Psoas muscle (tissue), 8 donors: Measurements from ENCODE around the gene TRMT11. TPM values are rescaled to one million over a fixed set of nuclear protein-coding genes. Genes with fewer than 3 reads are reported as not detected.

Experiments used
- ATAC-seq, 4 donors: fragments of 200-7000 bp; cut with Tn5 transposase; one replicate each; pipeline ENCODE4 v1.9.1; 2020; ENCODE audit warnings: moderate library complexity in 3 of 4, mild to moderate bottlenecking in 2 of 4
- DNase-seq, 2 donors: peaks; one replicate each; pipeline ENCODE4 v3.0.0-alpha.2; 2020
- H3K27ac ChIP-seq: fragments of 200-600 bp; one replicate; pipeline ENCODE4 v1.8.0; 2022
- H3K27me3 ChIP-seq, 3 donors: fragments of 200-600 bp in 1 of 3; one replicate each; pipeline versions ENCODE4 v1.6.1 to v1.8.0; 2013 to 2022; ENCODE audit warnings: low read length in 2 of 3, mild to moderate bottlenecking in 2 of 3, moderate library complexity in 1 of 3; ENCODE audit not compliant: insufficient read depth in 3 of 3
- H3K36me3 ChIP-seq, 2 donors: fragments of 200-600 bp in 1 of 2; one replicate each; pipeline versions ENCODE4 v1.6.1 to v1.8.0; 2013 to 2022; ENCODE audit warnings: low read depth in 1 of 2, mild to moderate bottlenecking in 1 of 2, moderate library complexity in 1 of 2; ENCODE audit not compliant: insufficient read depth in 1 of 2
- H3K4me1 ChIP-seq: fragments of 200-600 bp; one replicate; pipeline ENCODE4 v1.8.0; 2022
- H3K4me3 ChIP-seq: fragments of 200-600 bp; one replicate; pipeline ENCODE4 v1.8.0; 2022; ENCODE audit warnings: mild to moderate bottlenecking
- H3K9me3 ChIP-seq: fragments of 200-600 bp; one replicate; pipeline ENCODE4 v1.8.0; 2022
- WGBS, 3 donors: extraction: QIAGEN DNeasy Blood & Tissue Kit; methylation state at CpG; one replicate each; pipeline versions ENCODE4 v1.1.6 to v1.1.7; 2013; 5-methylcytosine and 5-hydroxymethylcytosine counted together
- intact Hi-C, 2 donors: fragments of 100-400 bp; cut with DNase I; formaldehyde crosslinking; loops; one replicate each; pipeline versions ENCODE4 v1.11.0 to v1.14.2; 2022
- polyA plus RNA-seq, 3 donors: library from polyadenylated mRNA; stranded (reverse); fragments of 200-250 nt; gene quantifications; one replicate each; pipeline ENCODE4 v1.2.3, GENCODE V29; 2013
- total RNA-seq, 4 donors: library from RNA; stranded (reverse); fragmentation: NEBNext Ultra II Directional in 2 of 4; extraction: Animal tissue kit (Norgen Biotek cat#: 25700) in 2 of 4; gene quantifications; one replicate each; pipeline versions ENCODE4 v1.2.1 to v1.2.4, GENCODE V29; 2021 to 2023
- TF ChIP-seq, protein P1 (sequence below): fragments of 200-600 bp; IDR thresholded peaks from one replicate; pipeline ENCODE4 v1.8.0; 2022; ENCODE audit warnings: antibody characterized with exemption
- donor health status: healthy with polysubstance abuse.
- donor health status: DM: no; HTN: no; CAD: no; lungs with moderate emphysema.
- donor health status: Bipolar disorder and iron deficiency.
- donor health status: healthy.
- donor health status: DM: yes; HTN: yes; CAD: no.
- donor health status: DM: no; HTN: no; CAD: no.
- donor health status: DM: no; HTN: no; CAD: no.
- donor health status: DM: yes; HTN: yes; CAD: no.

TRMT11 gene
- total and polyA plus RNA-seq, 7 donors = 4.1 to 9.3 (median 7.8) TPM

DNA sequence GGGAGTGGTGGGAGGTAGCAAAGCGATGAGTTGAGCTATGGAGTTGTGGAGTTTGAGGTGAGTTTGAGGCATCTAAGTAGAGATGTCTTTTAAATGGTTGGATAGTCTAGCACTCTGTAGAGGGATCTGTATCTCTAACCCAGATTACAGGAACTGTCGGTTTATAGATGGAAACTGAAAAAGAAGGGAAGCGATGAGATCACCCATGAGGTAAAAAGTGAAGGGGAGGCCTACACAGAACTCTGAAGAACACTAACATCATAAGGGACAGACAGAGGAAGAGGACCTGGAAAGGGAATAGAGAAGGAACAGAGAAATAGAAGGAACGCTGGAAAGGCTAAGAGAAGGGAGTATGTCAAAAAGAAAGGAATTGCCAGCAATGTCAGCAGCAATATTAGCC lies 27.3 kb upstream of the TRMT11 start:
- no peak for ATAC-seq
- Histone ChIP-seq H3K27ac (no peak overlapping the region), H3K4me3 (no peak overlapping the region), H3K9me3 (no peaks in the 10 kb centered on the region), H3K27me3 (no peaks in the 10 kb centered on the region), H3K4me1 (peaks cover 24% of the 10 kb centered on the region), H3K36me3 (peaks cover 0 to 9% of the 10 kb centered on the region in 2 donors)
- DNase-seq = no peak
- WGBS, 3 donors = 78 to 95% (median 93%) methylated on average over 4 of the region's 4 CpGs
- TF ChIP-seq, protein P1, sequence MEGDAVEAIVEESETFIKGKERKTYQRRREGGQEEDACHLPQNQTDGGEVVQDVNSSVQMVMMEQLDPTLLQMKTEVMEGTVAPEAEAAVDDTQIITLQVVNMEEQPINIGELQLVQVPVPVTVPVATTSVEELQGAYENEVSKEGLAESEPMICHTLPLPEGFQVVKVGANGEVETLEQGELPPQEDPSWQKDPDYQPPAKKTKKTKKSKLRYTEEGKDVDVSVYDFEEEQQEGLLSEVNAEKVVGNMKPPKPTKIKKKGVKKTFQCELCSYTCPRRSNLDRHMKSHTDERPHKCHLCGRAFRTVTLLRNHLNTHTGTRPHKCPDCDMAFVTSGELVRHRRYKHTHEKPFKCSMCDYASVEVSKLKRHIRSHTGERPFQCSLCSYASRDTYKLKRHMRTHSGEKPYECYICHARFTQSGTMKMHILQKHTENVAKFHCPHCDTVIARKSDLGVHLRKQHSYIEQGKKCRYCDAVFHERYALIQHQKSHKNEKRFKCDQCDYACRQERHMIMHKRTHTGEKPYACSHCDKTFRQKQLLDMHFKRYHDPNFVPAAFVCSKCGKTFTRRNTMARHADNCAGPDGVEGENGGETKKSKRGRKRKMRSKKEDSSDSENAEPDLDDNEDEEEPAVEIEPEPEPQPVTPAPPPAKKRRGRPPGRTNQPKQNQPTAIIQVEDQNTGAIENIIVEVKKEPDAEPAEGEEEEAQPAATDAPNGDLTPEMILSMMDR = no peak
- intact Hi-C loops = loop anchor here (2.0 to 10.0 kb wide), 6 partner anchors 42 to 652 kb away; partner anchors contain the start of gene NCOA7 (in 1 of the 2)

DNA sequence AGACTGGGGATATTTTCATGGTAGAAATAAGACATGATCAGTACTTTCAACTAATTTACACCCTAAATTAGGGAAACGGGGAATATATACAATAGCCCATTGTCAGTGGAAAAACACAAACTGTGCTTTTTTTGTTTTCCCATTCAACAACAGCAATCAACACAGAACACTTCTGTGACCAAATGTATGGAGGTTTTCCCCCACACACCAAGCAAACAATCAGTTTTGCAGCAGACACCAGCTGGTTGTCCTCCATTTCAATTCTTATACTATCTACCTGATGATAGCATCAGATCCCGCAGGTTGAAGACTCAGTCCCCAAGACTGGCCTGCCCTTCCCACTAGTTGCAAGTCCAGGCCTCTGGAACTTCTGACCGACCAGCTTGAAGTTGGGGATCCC lies 25.2 kb upstream of the TRMT11 start:
- Histone ChIP-seq H3K4me3 (no peak overlapping the region), H3K36me3 (peaks cover 0 to 9% of the 10 kb centered on the region in 2 donors), H3K27ac (no peak overlapping the region), H3K9me3 (no peaks in the 10 kb centered on the region), H3K4me1 (peaks cover 22% of the 10 kb centered on the region), H3K27me3 (no peaks in the 10 kb centered on the region)
- DNase-seq (no peak), ATAC-seq (no peak)
- 81 to 86% (median 82%) methylated on average over 3 of the region's 3 CpGs for WGBS, 3 donors
- TF ChIP-seq, protein P1 = no peak
- intact Hi-C loops = no loop called here

DNA sequence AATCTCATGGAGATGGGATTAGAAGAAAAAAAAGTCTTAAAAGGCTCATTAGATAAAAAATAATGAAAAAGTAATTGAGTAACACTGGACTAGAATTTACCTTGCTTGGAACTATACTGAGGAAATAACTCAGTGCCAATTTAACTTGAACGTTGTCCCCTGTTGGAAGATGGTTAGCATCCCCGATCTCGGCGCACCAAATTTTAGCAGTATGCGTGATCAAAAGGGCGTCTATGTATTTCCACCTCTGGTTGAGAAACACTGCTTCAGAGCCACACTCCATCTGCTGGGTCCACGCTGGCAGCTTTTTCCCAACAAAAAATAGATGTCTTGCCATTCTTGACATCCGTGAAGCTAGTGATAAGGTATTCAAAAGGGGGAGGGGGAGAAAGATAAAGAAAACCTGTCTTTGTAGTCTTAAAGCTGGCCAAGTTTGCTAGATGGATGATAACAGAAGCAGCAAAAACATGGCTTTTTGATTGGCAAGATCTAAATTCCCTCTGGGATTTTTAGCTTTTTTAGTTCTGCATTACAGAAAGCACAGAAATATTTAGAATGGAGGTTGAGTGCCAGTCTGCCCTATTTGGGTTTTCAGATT lies 23.3 kb upstream of the TRMT11 start:
- H3K9me3 ChIP-seq = no peaks in the 10 kb centered on the region
- 87 to 95% (median 89%) methylated on average over 8 of the region's 8 CpGs for WGBS, 3 donors
- intact Hi-C loops = no loop called here
- TF ChIP-seq, protein P1 = no peak
- ATAC-seq = no peak
- peaks cover 0 to 24% of the 10 kb centered on the region in 2 donors for H3K36me3 ChIP-seq
- no peak overlapping the region for H3K27ac ChIP-seq
- DNase-seq = no peak
- peaks cover 16% of the 10 kb centered on the region for H3K4me1 ChIP-seq
- H3K4me3 ChIP-seq = no peak overlapping the region
- H3K27me3 ChIP-seq = no peaks in the 10 kb centered on the region

DNA sequence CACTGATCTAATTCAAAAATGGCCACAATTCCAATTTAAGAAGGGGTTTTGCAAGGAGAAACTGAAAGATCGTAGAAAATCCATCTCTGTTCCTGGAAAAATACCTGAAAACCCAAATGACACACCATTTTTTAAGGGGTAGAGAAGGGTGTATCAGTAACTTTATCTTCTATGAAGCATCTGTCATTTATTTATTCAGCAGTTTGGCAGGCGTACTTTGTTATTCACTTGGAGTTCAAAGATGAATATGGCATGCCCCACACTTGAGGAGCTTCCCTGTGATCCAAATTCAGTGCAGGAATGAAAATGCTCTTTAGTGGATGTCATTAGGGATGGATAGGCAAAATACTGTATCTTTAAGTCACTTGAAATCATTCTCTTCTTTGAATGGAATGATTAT lies 22.5 kb upstream of the TRMT11 start:
- TF ChIP-seq, protein P1 = no peak
- 65 to 79% (median 65%) methylated on average over 2 of the region's 2 CpGs for WGBS, 3 donors
- Histone ChIP-seq H3K27me3 (no peaks in the 10 kb centered on the region), H3K36me3 (peaks cover 0 to 31% of the 10 kb centered on the region in 2 donors), H3K4me3 (no peak overlapping the region), H3K4me1 (peaks cover 13% of the 10 kb centered on the region), H3K9me3 (no peaks in the 10 kb centered on the region), H3K27ac (no peak overlapping the region)
- intact Hi-C loops = no loop called here
- DNase-seq = no peak
- no peak for ATAC-seq

DNA sequence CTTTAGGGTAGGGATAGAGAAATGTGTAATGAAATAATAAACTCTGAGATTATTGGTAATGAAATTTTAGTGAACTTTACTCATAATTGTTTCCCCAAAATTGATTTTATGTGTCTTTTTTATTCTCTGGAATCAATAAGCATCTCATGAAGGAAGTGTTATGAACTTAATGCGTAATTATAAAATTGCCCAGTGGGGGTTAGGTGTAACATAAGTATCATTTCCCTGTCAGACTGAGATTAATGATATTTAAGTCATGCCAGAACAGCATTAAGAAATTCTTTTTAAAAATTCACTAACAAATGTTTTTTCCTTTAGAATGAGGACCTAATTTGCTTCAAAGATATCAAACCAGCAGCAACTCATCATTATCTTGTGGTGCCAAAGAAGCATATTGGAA lies 19.8 kb upstream of the TRMT11 start:
- Histone ChIP-seq H3K4me3 (no peak overlapping the region), H3K4me1 (peaks cover 13% of the 10 kb centered on the region), H3K27ac (no peak overlapping the region), H3K27me3 (no peaks in the 10 kb centered on the region), H3K9me3 (no peaks in the 10 kb centered on the region), H3K36me3 (peaks cover 0 to 26% of the 10 kb centered on the region in 2 donors)
- TF ChIP-seq, protein P1 = no peak
- ATAC-seq (no peak), DNase-seq (no peak)
- WGBS, 3 donors = 94 to 95% (median 95%) methylated on average over 1 of the region's 1 CpG
- intact Hi-C loops = no loop called here
